ENCODE measurements around the gene HIGD1A.
"Not testable (repeated sequence)": the region's sequence is repeated elsewhere in the genome, so short reads cannot be mapped to it uniquely, and the experiment has no call there.

HIGD1A gene

DNA sequence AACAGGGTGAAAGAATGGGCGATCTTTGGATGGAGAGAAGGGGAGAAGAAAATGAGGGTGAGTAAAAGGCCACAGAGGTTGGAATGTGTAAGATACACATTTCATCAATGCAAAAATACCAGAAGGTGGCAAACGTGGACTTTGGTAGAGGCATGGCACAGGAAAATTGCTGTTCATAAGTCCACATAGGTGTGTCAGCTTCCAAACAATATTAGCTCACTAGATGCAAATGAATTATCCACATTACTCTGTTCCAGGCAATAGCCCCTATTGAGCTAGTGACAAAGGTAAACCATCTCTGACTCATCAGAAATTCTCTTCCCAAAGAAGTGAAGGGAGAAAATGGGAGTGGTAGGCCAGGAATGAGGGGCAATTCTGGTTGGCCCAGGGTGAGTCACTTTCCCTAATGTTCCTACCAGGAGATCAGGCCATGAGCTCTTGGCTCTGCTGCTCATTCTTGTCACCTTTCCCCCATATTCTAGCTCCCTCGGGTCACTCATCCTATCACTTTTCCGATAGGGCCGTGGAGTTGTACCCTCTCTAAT, 24.9 kb upstream of the HIGD1A start:
- DNase-seq: no peak

DNA sequence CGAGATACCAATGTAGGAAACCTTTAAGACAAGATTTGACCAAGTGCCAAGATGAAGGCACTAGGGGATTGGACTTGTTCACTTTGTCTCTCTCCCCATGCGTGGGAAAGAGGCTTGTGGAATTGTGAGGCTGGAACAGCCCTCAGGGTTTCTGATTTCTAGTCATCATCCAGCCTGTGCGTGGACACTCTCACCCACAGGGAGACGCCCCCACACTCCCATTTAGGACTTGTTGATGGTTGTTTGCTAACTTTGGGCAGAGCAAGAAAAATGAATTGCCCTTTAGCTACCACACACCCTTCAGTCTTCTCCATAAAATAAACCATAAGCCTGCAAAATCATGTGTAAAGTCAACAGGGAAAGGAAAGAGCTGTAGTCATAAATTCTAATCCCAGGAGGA, 23.4 kb upstream of the HIGD1A start:
- DNase-seq: no peak

DNA sequence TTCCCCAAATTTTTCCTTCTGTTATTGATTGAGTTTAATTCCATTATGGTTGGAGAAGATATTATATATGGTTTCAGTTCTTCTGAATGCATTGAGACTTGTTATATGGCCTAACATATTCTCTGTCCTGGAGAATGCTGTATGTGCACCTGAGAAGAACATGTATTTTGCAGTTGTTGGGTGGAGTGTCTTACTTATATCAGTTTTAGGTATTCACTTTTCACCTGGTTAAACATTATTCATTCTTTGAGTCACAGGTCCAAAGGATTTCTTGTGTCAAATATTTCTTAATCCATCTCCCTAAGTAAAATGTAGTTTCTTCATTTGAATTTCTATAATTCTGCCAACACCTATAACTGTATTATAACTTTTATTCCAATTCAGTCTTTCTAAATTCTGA, 22.7 kb upstream of the HIGD1A start:
- no peak for DNase-seq

DNA sequence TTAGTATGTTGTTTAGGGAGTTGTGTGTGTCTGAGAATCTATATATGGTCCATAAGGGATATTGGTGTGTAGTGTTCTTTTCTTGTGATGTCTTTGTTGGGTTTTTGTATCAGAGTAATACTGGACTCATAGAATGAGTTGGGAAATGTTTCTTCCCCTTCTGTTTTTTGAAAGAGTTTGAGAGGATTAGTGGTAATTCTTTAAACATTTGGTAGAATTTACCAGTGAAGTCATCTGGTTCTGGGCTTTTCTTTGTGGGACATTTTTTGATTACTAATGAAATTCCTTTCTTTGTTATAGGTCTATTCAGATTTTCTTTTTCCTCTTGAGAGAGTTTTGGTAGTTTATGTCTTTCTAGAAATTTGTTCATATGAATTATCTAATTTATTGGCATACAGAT, 21.9 kb upstream of the HIGD1A start:
- DNase-seq: no peak

DNA sequence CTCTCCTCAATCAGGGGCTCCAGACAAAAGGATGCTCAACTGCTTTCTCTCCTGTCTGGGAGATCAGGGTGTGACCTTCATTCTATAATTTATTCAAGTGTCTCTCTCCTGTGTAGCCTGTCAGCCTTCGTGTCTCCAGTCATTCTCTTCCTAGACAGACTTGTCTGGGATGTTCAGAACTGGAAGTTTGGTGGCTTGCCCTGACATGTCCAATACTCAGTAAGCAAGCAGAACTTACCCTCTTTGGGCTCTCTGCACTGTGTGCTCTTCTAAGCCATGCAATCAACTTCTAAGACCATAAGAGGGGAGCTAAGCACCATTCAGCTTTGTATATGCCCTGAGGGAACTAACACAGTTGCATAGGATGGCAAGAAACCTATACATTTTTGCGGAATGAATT, 19.1 kb upstream of the HIGD1A start:
- no peak for DNase-seq

DNA sequence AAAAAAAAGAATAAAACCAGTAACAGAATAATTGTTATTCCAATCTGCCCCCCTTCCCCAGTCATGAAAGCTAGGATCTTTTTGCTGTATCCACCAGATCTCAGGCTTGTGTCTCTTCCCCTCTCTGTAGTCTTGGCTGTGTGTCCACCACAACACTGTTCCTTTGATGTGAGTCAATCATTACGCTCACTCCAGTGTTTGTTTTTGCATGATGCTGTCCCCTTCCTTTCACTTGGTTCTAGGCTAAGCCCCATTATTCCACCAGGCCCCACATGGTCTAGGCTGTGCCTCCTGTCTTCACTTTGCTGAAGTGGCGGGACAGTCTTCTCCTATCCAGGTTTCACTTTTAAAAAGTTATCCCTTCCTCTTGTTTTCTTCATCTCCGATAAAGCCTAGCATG, 18.5 kb upstream of the HIGD1A start:
- no peak for DNase-seq

GRCh38 chr3:42820746-42821051, 16.4 kb upstream of the HIGD1A start:
- no peak for DNase-seq

GRCh38 chr3:42819351-42819965, 15.2 kb upstream of the HIGD1A start:
- no peak for DNase-seq

DNA sequence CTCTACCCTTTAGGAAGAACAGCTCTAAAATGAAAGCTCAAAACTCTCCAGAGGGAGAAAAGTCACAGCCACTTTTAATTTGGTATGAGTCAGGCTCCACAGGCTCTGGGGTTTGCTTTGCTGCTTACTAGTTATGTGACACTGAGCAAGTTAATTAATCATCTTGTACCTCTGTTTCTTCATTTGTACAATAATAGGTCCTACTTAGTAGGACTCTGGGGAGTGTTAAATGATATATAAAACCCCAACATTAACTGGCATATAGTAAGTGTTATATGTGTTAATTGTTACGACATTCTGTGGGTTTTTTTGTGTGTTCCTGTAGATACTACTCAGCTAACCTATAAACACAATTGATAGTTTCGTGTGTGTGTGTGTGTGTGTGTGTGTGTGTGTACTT, 11.5 kb upstream of the HIGD1A start:
- DNase-seq: peak in 1 of 2 experiments; percentile 4

DNA sequence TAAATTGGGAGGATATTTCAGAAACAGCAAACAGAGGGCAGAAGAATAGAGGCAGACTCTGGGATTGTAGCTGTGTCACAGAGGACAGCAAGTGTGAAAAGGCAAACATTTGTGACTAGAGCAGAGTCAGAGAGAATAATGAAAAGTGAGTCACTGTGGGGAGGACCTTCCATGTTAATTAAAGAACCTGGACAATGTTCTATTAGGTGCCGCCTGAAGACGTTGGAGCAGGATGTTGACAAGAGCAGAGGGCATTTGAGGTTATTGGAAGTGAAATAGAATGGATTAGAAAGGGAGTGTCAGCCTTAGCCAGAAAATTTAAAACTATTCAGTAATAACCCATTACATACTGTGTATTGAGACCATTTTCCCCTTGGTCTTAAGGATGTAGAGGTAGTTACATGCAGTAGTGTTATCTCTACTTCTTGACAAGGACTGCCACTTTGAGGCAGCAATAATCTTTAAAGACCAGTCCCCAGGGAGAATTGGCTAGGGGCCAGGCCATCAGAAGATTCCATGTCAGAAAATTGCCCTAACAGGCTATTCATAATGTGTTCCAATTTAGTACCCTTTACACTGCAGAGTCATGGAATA, 10.7 kb upstream of the HIGD1A start:
- DNase-seq: no peak

GRCh38 chr3:42814246-42814645, 10.0 kb upstream of the HIGD1A start:
- no peak for DNase-seq

DNA sequence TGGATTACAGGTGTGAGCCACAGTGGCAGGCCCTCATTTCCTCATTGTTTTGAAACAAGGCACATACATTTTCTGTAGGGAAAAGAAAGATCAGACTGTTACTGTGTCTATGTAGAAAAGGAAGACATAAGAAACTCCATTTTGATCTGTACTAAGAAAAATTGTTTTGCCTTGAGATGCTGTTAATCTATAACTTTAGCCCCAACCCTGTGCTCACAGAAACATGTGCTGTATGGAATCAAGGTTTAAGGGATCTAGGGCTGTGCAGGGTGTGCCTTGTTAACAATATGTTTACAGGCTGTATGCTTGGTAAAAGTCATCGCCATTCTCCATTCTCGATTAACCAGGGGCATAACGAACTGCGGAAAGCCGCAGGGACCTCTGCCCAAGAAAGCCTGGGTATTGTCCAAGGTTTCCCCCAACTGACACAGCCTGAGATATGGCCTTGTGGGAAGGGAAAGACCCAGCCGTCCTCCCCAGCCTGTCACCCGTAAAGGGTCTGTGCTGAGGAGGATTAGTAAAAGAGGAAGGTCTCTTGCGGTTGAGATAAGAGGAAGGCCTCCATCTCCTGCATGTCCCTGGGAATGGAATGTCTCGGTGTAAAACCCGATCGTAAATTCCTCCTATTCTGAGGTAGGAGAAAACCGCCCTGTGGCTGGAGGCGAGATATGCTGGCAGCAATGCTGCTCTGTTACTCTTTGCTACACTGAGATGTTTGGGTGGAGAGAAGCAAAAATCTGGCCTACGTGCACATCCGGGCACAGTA, 7.0 kb upstream of the HIGD1A start:
- DNase-seq: peak; percentile 52 to 58

- DNase-seq: not testable (repeated sequence)
Measured at GRCh38 chr3:42810706-42811105, 6.4 kb upstream of the HIGD1A start.

DNA sequence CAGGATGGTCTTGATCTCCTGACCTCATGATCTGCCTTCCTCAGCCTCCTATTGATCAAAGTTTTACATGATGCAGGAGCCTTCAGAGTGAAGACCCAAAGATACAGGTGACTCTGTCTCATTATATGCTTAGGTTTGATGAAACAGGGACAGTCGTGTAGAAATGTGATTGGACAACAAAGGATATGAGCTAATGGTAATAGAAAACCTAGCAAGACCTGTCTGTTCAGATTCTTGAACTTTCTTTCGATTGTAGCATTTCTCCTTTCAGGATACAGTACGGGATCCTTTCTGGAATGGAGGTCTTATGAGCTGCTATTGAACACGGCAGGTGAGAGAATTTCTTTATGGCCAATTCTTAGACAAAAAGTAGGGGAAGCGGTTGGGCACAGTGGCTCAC, 4.9 kb upstream of the HIGD1A start, which contains the start of gene ACKR2:
Gene ACKR2 (plus strand): TSS at position 244 of the 400 bp plus-strand sequence. CDS start 55,058 bp downstream, outside the sequence.
- no peak for DNase-seq

GRCh38 chr3:42807929-42808328, 3.6 kb upstream of the HIGD1A start:
- DNase-seq: no peak

DNA sequence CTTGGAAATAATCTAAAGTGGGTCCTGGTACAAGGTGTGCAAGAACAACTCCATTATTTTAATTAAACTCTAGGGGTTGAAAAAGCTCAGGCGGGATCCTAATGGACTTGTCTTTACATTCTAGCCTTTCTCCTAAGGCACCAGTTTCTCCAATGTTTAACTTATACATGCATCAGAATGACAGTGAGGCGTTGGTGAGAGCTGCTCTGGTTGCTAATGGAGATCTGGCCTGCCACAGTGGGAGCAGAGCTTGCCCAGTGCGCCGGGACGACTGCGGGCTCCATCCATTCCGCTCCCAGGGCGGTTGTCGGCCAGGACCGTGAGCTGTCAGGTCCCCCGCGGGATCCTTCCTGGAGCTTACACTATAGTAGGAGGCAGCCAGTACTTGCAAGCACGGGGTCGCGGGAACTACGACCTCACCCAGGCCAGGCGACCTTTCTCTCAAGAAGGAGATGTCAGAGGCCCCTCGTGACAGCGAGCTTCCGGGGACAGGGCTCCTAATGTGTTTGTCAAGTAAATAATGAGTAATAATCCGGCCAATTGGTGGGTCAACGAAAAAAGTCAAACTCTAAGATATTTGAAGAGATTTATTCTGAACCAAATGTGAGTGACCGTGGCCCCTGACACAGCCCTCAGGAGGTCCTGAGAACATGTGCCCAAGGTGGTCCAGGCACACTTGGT, 991 bp upstream of the HIGD1A start:
- no peak for DNase-seq

- peak in 1 of 2 experiments; percentile 9 for DNase-seq
Measured at GRCh38 chr3:42804831-42805132, 492 bp upstream of the HIGD1A start.

DNA sequence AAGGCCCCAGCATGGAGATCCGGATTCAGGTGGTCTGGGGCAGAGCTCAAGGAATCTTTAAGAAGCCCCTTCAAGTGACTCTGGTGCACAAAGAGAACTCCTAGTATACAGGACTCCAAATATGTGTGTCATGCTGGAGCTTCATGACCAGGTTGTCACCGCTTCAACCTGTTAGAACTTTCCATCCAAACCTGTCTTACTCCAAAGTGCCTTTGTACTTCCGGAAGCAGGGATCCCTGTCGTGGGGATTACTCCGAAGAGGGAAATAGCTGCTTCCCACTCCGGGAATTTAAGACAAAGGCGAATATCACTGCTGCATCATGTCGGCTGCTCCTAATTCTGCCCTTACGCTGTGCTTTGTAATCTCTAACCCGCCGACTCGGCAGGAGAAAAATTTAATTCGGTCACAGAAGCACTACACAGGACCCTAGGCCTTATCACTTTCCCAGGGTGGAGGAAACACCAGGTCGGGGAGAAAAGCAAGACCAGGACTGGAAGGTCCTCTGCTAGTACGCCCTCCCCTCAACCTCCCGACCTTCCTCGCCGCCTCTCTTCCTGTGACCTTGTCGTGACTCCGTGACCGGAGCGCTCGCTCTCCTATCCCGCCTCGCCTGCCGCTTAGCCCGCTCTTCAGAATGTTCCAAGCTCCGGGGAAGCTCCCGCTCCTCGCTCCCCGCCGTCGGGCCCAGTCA, 730 bp downstream of the HIGD1A start:
- DNase-seq: peak in 1 of 2 experiments; percentile 66

DNA sequence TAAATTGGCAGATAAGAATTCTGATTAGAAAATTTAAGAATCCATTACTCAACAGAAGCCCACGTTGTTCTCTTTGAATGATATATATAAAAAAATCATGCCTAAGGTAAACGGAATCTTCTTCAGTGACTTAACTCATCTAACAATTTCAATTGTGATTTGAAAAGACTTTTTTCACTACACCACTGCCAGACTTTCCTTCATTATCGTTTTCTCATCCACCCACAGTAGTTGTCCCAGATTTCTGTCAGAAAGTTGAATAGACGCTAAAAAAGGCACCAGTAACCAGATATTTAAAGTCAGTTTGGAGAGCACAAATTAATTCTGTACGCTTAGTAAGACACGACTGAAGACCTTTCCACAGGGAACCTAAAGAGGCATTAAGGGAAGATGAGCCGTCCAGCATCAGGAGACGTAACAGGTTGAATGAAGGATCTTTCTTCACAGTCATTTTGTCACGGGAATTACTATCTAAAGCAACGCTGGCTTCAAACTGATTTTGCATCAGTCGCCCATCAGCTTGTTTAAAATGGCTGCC, 1.3 kb downstream of the HIGD1A start:
- DNase-seq: peak in 1 of 2 experiments; percentile 30

DNA sequence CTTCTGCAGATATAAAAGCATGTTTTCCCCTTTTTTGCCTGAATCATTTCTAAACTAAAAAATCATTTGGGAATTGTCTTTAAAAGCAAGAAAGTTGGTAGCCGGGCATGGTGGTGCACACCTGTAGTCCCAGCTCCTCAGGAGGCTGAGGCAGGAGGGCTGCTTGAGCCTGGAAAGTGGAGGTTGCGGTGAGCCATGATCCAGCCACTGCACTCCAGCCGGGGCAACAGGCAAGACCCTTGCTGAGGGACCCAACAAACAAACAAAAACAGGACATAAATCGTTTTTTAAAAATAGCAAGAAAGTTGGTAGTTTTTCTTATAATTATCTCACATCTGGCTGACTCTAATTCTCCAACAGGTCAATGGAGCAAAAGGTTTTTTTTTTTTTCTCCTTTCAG, 2.5 kb downstream of the HIGD1A start:
- DNase-seq: no peak

GRCh38 chr3:42801048-42801620, 3.2 kb downstream of the HIGD1A start:
- DNase-seq: no peak

DNA sequence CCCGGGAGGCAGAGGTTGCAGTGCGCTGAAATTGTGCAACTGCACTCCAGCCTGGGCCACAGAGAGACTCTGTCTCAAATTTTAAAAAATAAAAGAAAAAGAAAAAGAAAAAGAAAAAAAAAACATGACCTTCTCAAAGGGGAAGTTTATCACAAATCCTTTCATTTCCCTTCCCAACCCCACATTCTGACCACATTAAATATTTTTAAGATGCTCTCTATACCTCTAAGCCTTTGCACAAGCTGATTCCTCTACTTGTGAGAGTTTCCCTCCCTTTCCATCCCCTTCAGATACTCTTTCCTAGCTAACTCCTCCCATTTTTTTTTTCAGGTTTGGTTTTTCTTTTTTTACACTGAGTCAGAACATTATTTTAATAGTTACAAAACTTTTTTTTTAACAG, 4.0 kb downstream of the HIGD1A start:
- peak in 1 of 2 experiments; percentile 10 for DNase-seq

Measured in Kasumi-1 (cell line).